Activated effector memory CD4-positive, alpha-beta T cell treated with Interleukin-2 at 50 U/mL for 16 hours (primary cell): ENCODE data around the gene IQGAP3.

Source experiments
- DNase-seq: peaks from one replicate; pipeline ENCODE4 v3.0.0-alpha.2; 2020

IQGAP3 gene

GRCh38 chr1:156477526-156478249, 94.7 kb downstream of the IQGAP3 start:
- DNase-seq: no peak

DNA sequence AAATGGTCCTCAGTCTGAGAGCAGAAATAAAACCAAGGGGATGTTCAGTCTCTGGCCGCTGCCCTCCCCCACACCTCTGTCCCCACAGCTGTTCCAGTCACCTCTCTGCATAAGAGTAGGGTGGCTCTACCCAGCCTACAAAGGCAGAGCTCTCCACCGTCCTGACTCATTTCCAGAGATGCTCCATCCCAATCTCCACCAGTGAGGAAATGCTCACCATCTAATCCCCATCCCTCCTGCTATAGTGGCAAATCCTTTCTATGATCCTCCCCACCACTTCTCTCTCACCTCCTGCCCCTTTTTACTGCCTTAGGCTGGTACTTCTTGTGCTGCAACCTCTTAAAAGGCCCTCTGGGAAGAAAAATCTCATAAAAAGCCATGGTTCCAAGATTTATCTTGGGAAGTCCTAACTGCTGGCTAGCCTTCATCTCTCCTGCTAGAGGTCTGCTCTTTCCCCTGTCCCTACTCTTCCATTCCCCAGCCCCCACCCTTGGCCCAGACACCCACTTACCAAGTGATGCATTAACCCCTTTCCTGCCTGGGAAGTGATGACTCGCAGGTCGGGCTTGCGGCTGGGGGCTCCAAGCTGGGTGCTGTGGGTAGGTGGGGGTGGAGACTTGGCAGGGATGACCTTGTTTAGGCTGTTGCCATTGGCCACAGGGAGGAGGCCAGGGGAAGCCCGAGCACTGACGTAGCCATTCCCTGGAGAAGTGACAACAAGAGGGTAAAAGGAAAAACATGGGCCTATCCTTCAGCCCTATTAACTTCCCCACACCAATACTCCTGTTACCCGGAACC, 95.7 kb downstream of the IQGAP3 start:
- DNase-seq: no peak

GRCh38 chr1:156475568-156476500, 96.5 kb downstream of the IQGAP3 start:
- no peak for DNase-seq
